Measurements from ENCODE around the gene FZD8. TPM values are rescaled to one million over a fixed set of nuclear protein-coding genes. Genes with fewer than 3 reads are reported as not detected.

FZD8 gene
- total RNA-seq, 1 donor from 2014 or later: 16.5 TPM

- peaks cover 36% of the 10 kb centered on the region for H3K27me3 Mint-ChIP-seq (ENCODE audit: low read depth)
- H3K27ac Mint-ChIP-seq: no peak overlapping the region
- no peak for DNase-seq (ENCODE audit: low spot score in 2 of 2, unreplicated experiment in 2 of 2)
- no peak overlapping the region for H3K4me3 Mint-ChIP-seq
- no peak for TF ChIP-seq CTCF (IDR thresholded peaks at IDR 0.05; ENCODE audit: unreplicated experiment)
- no peaks in the 10 kb centered on the region for H3K4me1 Mint-ChIP-seq
- peaks cover 6% of the 10 kb centered on the region for H3K9me3 Mint-ChIP-seq
- H3K36me3 Mint-ChIP-seq: no peaks in the 10 kb centered on the region
Measured at GRCh38 chr10:35600193-35600592, 41.9 kb downstream of the FZD8 start.

- Mint-ChIP-seq H3K27ac (no peak overlapping the region), H3K27me3 (ENCODE audit: low read depth) (peaks cover 19% of the 10 kb centered on the region), H3K4me3 (no peak overlapping the region), H3K4me1 (no peaks in the 10 kb centered on the region), H3K9me3 (peaks cover 6% of the 10 kb centered on the region), H3K36me3 (no peaks in the 10 kb centered on the region)
- no peak for TF ChIP-seq CTCF (IDR thresholded peaks at IDR 0.05; ENCODE audit: unreplicated experiment)
- DNase-seq (ENCODE audit: low spot score in 2 of 2, unreplicated experiment in 2 of 2): no peak
Measured at GRCh38 chr10:35598379-35598778, 43.7 kb downstream of the FZD8 start.

GRCh38 chr10:35595106-35595505, 47.0 kb downstream of the FZD8 start:
- Mint-ChIP-seq H3K27ac (no peak overlapping the region), H3K4me3 (no peak overlapping the region), H3K27me3 (ENCODE audit: low read depth) (peaks cover 6% of the 10 kb centered on the region), H3K36me3 (no peaks in the 10 kb centered on the region), H3K4me1 (no peaks in the 10 kb centered on the region), H3K9me3 (peaks cover 24% of the 10 kb centered on the region)
- TF ChIP-seq CTCF (IDR thresholded peaks at IDR 0.05; ENCODE audit: unreplicated experiment): no peak
- DNase-seq (ENCODE audit: low spot score in 2 of 2, unreplicated experiment in 2 of 2): no peak

- no peaks in the 10 kb centered on the region for H3K4me1 Mint-ChIP-seq
- H3K36me3 Mint-ChIP-seq: no peaks in the 10 kb centered on the region
- H3K4me3 Mint-ChIP-seq: no peak overlapping the region
- peaks cover 24% of the 10 kb centered on the region for H3K9me3 Mint-ChIP-seq
- no peak for DNase-seq (ENCODE audit: low spot score in 2 of 2, unreplicated experiment in 2 of 2)
- no peak overlapping the region for H3K27ac Mint-ChIP-seq
- peaks cover 4% of the 10 kb centered on the region for H3K27me3 Mint-ChIP-seq (ENCODE audit: low read depth)
- no peak for TF ChIP-seq CTCF (IDR thresholded peaks at IDR 0.05; ENCODE audit: unreplicated experiment)
Measured at GRCh38 chr10:35594115-35595079, 47.7 kb downstream of the FZD8 start.

- Mint-ChIP-seq H3K36me3 (no peaks in the 10 kb centered on the region), H3K27ac (no peak overlapping the region), H3K27me3 (ENCODE audit: low read depth) (peaks cover 8% of the 10 kb centered on the region), H3K9me3 (peaks cover 24% of the 10 kb centered on the region), H3K4me1 (no peaks in the 10 kb centered on the region), H3K4me3 (no peak overlapping the region)
- TF ChIP-seq CTCF (IDR thresholded peaks at IDR 0.05; ENCODE audit: unreplicated experiment): no peak
- no peak for DNase-seq (ENCODE audit: low spot score in 2 of 2, unreplicated experiment in 2 of 2)
Measured at GRCh38 chr10:35592441-35592840, 49.7 kb downstream of the FZD8 start.

Measured in mesothelial cell of epicardium (in vitro differentiated cells).